Karpas-422 (cell line): ENCODE results near the gene EHD4. TPM values are rescaled to one million over a fixed set of nuclear protein-coding genes. Genes with fewer than 3 reads are reported as not detected.

Source experiments
- DNase-seq: peaks from one replicate; pipeline ENCODE4 v3.0.0-alpha.2; 2015
- H2AFZ ChIP-seq: fragments of 200-600 bp; sonication (generic); 2 replicates; pipeline ENCODE4 v1.6.1; 2014; ENCODE audit warnings: antibody characterized with exemption, low read length, mixed read lengths
- H3K27ac ChIP-seq: fragments of 200-600 bp; sonication (generic); 2 replicates; pipeline ENCODE4 v1.5.1; 2014; ENCODE audit warnings: mild to moderate bottlenecking, low read length, moderate library complexity
- H3K27me3 ChIP-seq: fragments of 200-600 bp; sonication (generic); 2 replicates; pipeline ENCODE4 v1.6.1; 2014; ENCODE audit warnings: low read length, mixed read lengths
- H3K36me3 ChIP-seq: fragments of 200-600 bp; sonication (generic); 2 replicates; pipeline ENCODE4 v1.6.1; 2014; ENCODE audit warnings: low read length, mixed read lengths; ENCODE audit not compliant: insufficient read depth
- H3K4me1 ChIP-seq: fragments of 200-600 bp; sonication (generic); 2 replicates; pipeline ENCODE4 v1.6.1; 2014; ENCODE audit warnings: mild to moderate bottlenecking, low read length, mixed read lengths
- H3K4me2 ChIP-seq: fragments of 200-600 bp; sonication (generic); 2 replicates; pipeline ENCODE4 v1.6.1; 2014; ENCODE audit warnings: low read length, low read depth, mild to moderate bottlenecking; ENCODE audit not compliant: poor library complexity, severe bottlenecking
- H3K4me3 ChIP-seq: fragments of 200-600 bp; sonication (generic); 2 replicates; pipeline ENCODE4 v1.5.1; 2014; ENCODE audit warnings: mild to moderate bottlenecking, antibody characterized with exemption, low read length, mixed read lengths
- H3K79me2 ChIP-seq: fragments of 200-600 bp; sonication (generic); 2 replicates; pipeline ENCODE4 v1.6.1; 2014; ENCODE audit warnings: mild to moderate bottlenecking, low read length, mixed read lengths
- H3K9ac ChIP-seq: fragments of 200-600 bp; sonication (generic); 2 replicates; pipeline ENCODE4 v1.6.0; 2014; ENCODE audit warnings: low read length
- H3K9me2 ChIP-seq: fragments of 200-600 bp; sonication (generic), shearing (Covaris generic); replicated peaks from 2 replicates; pipeline ENCODE4 v1.6.0; 2014; ENCODE audit warnings: mild to moderate bottlenecking, low read length, moderate library complexity; ENCODE audit not compliant: insufficient read depth
- H3K9me3 ChIP-seq: fragments of 300-700, 200-600 bp; sonication (generic); 2 replicates; pipeline ENCODE4 v1.6.1; 2014; ENCODE audit warnings: low read length, mixed read lengths
- H4K20me1 ChIP-seq: fragments of 200-600 bp; sonication (generic); 2 replicates; pipeline ENCODE4 v1.6.1; 2014; ENCODE audit warnings: mild to moderate bottlenecking, antibody characterized with exemption, low read length, low read depth; ENCODE audit not compliant: insufficient read depth
- total RNA-seq: library from RNA; depleted of rRNA; stranded (reverse); fragments of >200 nt; shearing (Covaris generic); gene quantifications from 2 replicates; pipeline ENCODE4 v1.2.3, GENCODE V29; 2014; ENCODE audit warnings: low replicate concordance

EHD4 gene
- total RNA-seq, 1 experiment from 2014 or later, result 19.9 TPM

GRCh38 chr15:41932511-41933289, 39.7 kb downstream of the EHD4 start:
- Histone ChIP-seq H3K36me3 (no peaks in the 10 kb centered on the region), H2AFZ (no peak overlapping the region), H3K4me3 (no peak overlapping the region), H3K79me2 (peaks cover 58% of the 10 kb centered on the region), H3K27me3 (no peaks in the 10 kb centered on the region), H3K9me2 (no peaks in the 10 kb centered on the region), H4K20me1 (no peaks in the 10 kb centered on the region), H3K9me3 (no peaks in the 10 kb centered on the region), H3K4me2 (no peak overlapping the region), H3K4me1 (peaks cover 48% of the 10 kb centered on the region), H3K9ac (no peak overlapping the region), H3K27ac (no peak overlapping the region)
- DNase-seq, result no peak

- Histone ChIP-seq H3K27me3 (no peaks in the 10 kb centered on the region), H4K20me1 (no peaks in the 10 kb centered on the region), H3K36me3 (no peaks in the 10 kb centered on the region), H3K4me1 (peaks cover 54% of the 10 kb centered on the region), H3K9me3 (no peaks in the 10 kb centered on the region), H2AFZ (no peak overlapping the region), H3K79me2 (peaks cover 58% of the 10 kb centered on the region), H3K27ac (no peak overlapping the region), H3K4me2 (no peak overlapping the region), H3K9ac (no peak overlapping the region), H3K9me2 (no peaks in the 10 kb centered on the region), H3K4me3 (no peak overlapping the region)
- DNase-seq, result no peak
Observed at GRCh38 chr15:41932101-41932500, 40.3 kb downstream of the EHD4 start.

GRCh38 chr15:41930867-41931222, 41.5 kb downstream of the EHD4 start:
- Histone ChIP-seq H4K20me1 (no peaks in the 10 kb centered on the region), H3K79me2 (peaks cover 59% of the 10 kb centered on the region), H3K36me3 (no peaks in the 10 kb centered on the region), H3K27me3 (no peaks in the 10 kb centered on the region), H3K4me3 (no peak overlapping the region), H3K4me1 (peaks cover 54% of the 10 kb centered on the region), H3K27ac (no peak overlapping the region), H3K4me2 (no peak overlapping the region), H3K9ac (no peak overlapping the region), H2AFZ (no peak overlapping the region), H3K9me3 (no peaks in the 10 kb centered on the region), H3K9me2 (no peaks in the 10 kb centered on the region)
- no peak for DNase-seq

- Histone ChIP-seq H3K9me3 (no peaks in the 10 kb centered on the region), H3K27me3 (no peaks in the 10 kb centered on the region), H3K9me2 (no peaks in the 10 kb centered on the region), H3K4me2 (no peak overlapping the region), H3K36me3 (no peaks in the 10 kb centered on the region), H3K4me1 (peaks cover 49% of the 10 kb centered on the region), H4K20me1 (no peaks in the 10 kb centered on the region), H3K4me3 (no peak overlapping the region), H3K9ac (no peak overlapping the region), H2AFZ (no peak overlapping the region), H3K79me2 (peaks cover 59% of the 10 kb centered on the region), H3K27ac (no peak overlapping the region)
- DNase-seq, result no peak
Observed at GRCh38 chr15:41930221-41930866, 42.0 kb downstream of the EHD4 start.

GRCh38 chr15:41928637-41929620, 43.4 kb downstream of the EHD4 start:
- H3K79me2 ChIP-seq, result peaks cover 47% of the 10 kb centered on the region
- peaks cover 38% of the 10 kb centered on the region for H3K4me1 ChIP-seq
- no peak overlapping the region for H2AFZ ChIP-seq
- no peak overlapping the region for H3K27ac ChIP-seq
- no peaks in the 10 kb centered on the region for H3K9me3 ChIP-seq
- H3K27me3 ChIP-seq, result no peaks in the 10 kb centered on the region
- no peak overlapping the region for H3K4me3 ChIP-seq
- H4K20me1 ChIP-seq, result no peaks in the 10 kb centered on the region
- no peaks in the 10 kb centered on the region for H3K36me3 ChIP-seq
- DNase-seq, result no peak
- no peak overlapping the region for H3K4me2 ChIP-seq
- H3K9ac ChIP-seq, result no peak overlapping the region
- no peaks in the 10 kb centered on the region for H3K9me2 ChIP-seq

- H3K9me3 ChIP-seq, result no peaks in the 10 kb centered on the region
- H3K27me3 ChIP-seq, result no peaks in the 10 kb centered on the region
- peak overlapping the region; percentile 41; the same call in 1 of the 2 replicates for H3K27ac ChIP-seq
- H3K4me3 ChIP-seq, result no peak overlapping the region
- no peak overlapping the region for H3K9ac ChIP-seq
- H3K9me2 ChIP-seq, result no peaks in the 10 kb centered on the region
- H2AFZ ChIP-seq, result no peak overlapping the region
- no peak for DNase-seq
- H4K20me1 ChIP-seq, result no peaks in the 10 kb centered on the region
- H3K36me3 ChIP-seq, result no peaks in the 10 kb centered on the region
- peaks cover 38% of the 10 kb centered on the region for H3K4me1 ChIP-seq
- peaks cover 38% of the 10 kb centered on the region for H3K79me2 ChIP-seq
- H3K4me2 ChIP-seq, result no peak overlapping the region
Observed at GRCh38 chr15:41928100-41928499, 44.3 kb downstream of the EHD4 start.

- H3K27me3 ChIP-seq, result no peaks in the 10 kb centered on the region
- no peaks in the 10 kb centered on the region for H3K9me3 ChIP-seq
- no peak overlapping the region for H3K4me3 ChIP-seq
- no peaks in the 10 kb centered on the region for H3K9me2 ChIP-seq
- no peaks in the 10 kb centered on the region for H4K20me1 ChIP-seq
- no peaks in the 10 kb centered on the region for H3K36me3 ChIP-seq
- H3K4me2 ChIP-seq, result no peak overlapping the region
- H3K4me1 ChIP-seq, result peaks cover 38% of the 10 kb centered on the region
- no peak overlapping the region for H3K9ac ChIP-seq
- no peak for DNase-seq
- no peak overlapping the region for H2AFZ ChIP-seq
- H3K27ac ChIP-seq, result peak overlapping the region; percentile 41; the same call in 1 of the 2 replicates
- H3K79me2 ChIP-seq, result peaks cover 33% of the 10 kb centered on the region
Observed at GRCh38 chr15:41927536-41927935, 44.8 kb downstream of the EHD4 start.
